GM12891 (cell line): ENCODE measurements around the gene PCMT1.

Experiments used
- POLR2A ChIP-seq: IDR thresholded peaks from 2 replicates; pipeline ENCODE4 v1.6.1; 2011; ENCODE audit warnings: low read depth, low read length, control low read depth
- POLR2AphosphoS5 ChIP-seq: IDR thresholded peaks from 2 replicates; pipeline ENCODE4 v1.6.1; 2011; ENCODE audit warnings: low read depth, low read length, control low read depth
- POU2F2 ChIP-seq: IDR thresholded peaks from 2 replicates; pipeline ENCODE4 v1.6.1; 2011; ENCODE audit warnings: low read depth, mild to moderate bottlenecking, control low read depth, low read length, moderate library complexity
- TAF1 ChIP-seq: IDR thresholded peaks from 2 replicates; pipeline ENCODE4 v1.6.1; 2011; ENCODE audit warnings: low read depth, low read length, control low read depth

- TF ChIP-seq POLR2AphosphoS5, result no peak
- no peak for TF ChIP-seq POLR2A
- no peak for TF ChIP-seq POU2F2
- TF ChIP-seq TAF1, result no peak
Observed at GRCh38 chr6:149831308-149831820, 81.8 kb downstream of the PCMT1 start.
